Measurements from ENCODE around the gene PCED1B. TPM values are rescaled to one million over a fixed set of nuclear protein-coding genes. Genes with fewer than 3 reads are reported as not detected.
"Not testable (repeated sequence)": the region's sequence is repeated elsewhere in the genome, so short reads cannot be mapped to it uniquely, and the experiment has no call there.

The PCED1B gene
- total RNA-seq, 1 donor from 2014 or later: 3.1 TPM

DNA sequence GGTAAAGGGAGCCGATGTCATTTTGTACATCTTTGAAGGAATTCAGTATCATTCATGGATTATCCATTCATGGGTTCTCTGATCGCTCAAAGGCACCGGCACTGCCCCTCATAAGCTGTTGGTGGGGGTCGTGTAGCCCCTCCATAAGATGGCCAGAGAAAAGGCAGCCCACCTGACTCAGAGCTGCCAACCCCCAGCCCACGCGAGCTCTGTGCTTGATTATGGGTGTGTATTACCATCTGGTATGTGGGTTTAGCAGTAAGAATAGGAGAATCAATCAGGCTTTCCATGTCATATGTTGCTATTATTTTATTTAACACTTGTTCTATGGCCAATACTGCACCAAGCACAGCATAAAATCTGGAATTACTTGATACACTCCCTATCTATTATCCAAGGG is 32.4 kb downstream of the PCED1B start:
- TF ChIP-seq EZH2 (IDR thresholded peaks at IDR 0.05): no peak
- no peak for TF ChIP-seq EZH2phosphoT487 (IDR thresholded peaks at IDR 0.05)
- TF ChIP-seq, protein P1, sequence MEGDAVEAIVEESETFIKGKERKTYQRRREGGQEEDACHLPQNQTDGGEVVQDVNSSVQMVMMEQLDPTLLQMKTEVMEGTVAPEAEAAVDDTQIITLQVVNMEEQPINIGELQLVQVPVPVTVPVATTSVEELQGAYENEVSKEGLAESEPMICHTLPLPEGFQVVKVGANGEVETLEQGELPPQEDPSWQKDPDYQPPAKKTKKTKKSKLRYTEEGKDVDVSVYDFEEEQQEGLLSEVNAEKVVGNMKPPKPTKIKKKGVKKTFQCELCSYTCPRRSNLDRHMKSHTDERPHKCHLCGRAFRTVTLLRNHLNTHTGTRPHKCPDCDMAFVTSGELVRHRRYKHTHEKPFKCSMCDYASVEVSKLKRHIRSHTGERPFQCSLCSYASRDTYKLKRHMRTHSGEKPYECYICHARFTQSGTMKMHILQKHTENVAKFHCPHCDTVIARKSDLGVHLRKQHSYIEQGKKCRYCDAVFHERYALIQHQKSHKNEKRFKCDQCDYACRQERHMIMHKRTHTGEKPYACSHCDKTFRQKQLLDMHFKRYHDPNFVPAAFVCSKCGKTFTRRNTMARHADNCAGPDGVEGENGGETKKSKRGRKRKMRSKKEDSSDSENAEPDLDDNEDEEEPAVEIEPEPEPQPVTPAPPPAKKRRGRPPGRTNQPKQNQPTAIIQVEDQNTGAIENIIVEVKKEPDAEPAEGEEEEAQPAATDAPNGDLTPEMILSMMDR (IDR thresholded peaks at IDR 0.05): no peak

DNA sequence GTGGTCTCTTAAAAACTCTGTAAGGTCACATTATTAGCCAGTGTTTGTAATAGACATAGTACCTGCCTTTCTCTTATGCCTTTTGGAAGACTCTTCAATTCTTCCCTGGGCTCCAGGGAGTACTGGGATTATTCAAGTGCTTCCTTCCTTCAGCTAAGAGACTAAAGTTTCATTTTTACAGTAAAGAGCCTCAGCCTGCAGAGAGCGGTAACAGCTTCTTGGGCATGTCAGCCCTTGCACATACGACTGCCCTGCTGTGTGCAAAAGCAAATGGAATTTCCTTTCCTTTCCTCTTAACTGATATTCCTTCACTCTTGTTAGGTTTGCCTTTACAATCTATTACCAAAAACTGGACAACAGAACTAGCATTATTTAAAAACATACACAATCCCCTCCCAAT is 33.3 kb downstream of the PCED1B start:
- Mint-ChIP-seq H3K36me3 (no peaks in the 10 kb centered on the region), H3K9me3 (no peaks in the 10 kb centered on the region), H3K27me3 (ENCODE audit: insufficient read depth, low read depth) (peaks cover 2% of the 10 kb centered on the region), H3K4me3 (no peak overlapping the region), H3K4me1 (no peaks in the 10 kb centered on the region), H3K27ac (no peak overlapping the region)
- TF ChIP-seq, protein P1 (IDR thresholded peaks at IDR 0.05): no peak
- no peak for TF ChIP-seq EZH2phosphoT487 (IDR thresholded peaks at IDR 0.05)
- no peak for TF ChIP-seq EZH2 (IDR thresholded peaks at IDR 0.05)
- Histone ChIP-seq H3K4me3 (no peak overlapping the region), H3K36me3 (no peaks in the 10 kb centered on the region), H3K4me1 (no peaks in the 10 kb centered on the region), H3K79me2 (ENCODE audit: low read depth) (no peaks in the 10 kb centered on the region), H3K9me3 (ENCODE audit: low read depth) (no peaks in the 10 kb centered on the region), H3K27me3 (no peaks in the 10 kb centered on the region), H3K27ac (no peak overlapping the region), H3F3A (ENCODE audit: low read depth) (no peaks in the 10 kb centered on the region), H4K20me1 (ENCODE audit: low read depth) (no peaks in the 10 kb centered on the region), H3K4me2 (no peak overlapping the region), H3K9ac (no peak overlapping the region), H2AFZ (replicated peaks) (no peak overlapping the region)
- DNase-seq (ENCODE audit: low spot score): no peak

More for the DNA sequence above, 32.4 kb downstream of the PCED1B start:
- Histone ChIP-seq H3K9ac (no peak overlapping the region), H3K4me2 (no peak overlapping the region), H2AFZ (replicated peaks) (no peak overlapping the region), H3K79me2 (ENCODE audit: low read depth) (no peaks in the 10 kb centered on the region), H3K36me3 (no peaks in the 10 kb centered on the region), H3F3A (ENCODE audit: low read depth) (no peaks in the 10 kb centered on the region), H3K27ac (no peak overlapping the region), H3K27me3 (no peaks in the 10 kb centered on the region), H3K4me3 (no peak overlapping the region), H3K9me3 (ENCODE audit: low read depth) (no peaks in the 10 kb centered on the region), H3K4me1 (no peaks in the 10 kb centered on the region), H4K20me1 (ENCODE audit: low read depth) (no peaks in the 10 kb centered on the region)
- no peaks in the 10 kb centered on the region for H3K9me3 Mint-ChIP-seq
- no peak overlapping the region for H3K27ac Mint-ChIP-seq
- H3K27me3 Mint-ChIP-seq (ENCODE audit: insufficient read depth, low read depth): no peaks in the 10 kb centered on the region
- DNase-seq (ENCODE audit: low spot score): no peak
- no peaks in the 10 kb centered on the region for H3K36me3 Mint-ChIP-seq
- no peaks in the 10 kb centered on the region for H3K4me1 Mint-ChIP-seq
- H3K4me3 Mint-ChIP-seq: no peak overlapping the region

DNA sequence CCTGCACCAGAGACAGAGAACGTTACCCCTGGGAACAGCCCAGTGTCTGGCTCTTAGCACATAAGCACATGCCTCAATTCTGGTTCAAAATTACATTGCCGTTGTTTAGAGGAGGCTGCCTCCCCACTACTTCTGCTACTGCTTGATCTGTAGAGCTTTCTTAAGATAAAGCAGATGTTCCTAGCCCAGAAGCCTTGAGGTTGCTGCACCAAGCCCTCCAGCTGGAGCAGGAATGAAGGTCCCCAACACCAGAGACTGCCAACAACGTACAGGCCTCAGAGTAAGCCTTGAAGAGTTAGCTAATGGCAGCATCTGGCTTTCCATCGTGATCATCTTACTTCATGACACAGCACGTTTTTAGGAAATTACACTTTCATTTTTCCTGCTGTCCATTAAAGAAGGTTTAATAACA is 35.1 kb downstream of the PCED1B start:
- Histone ChIP-seq H3K4me1 (no peaks in the 10 kb centered on the region), H3K4me2 (no peak overlapping the region), H4K20me1 (ENCODE audit: low read depth) (no peaks in the 10 kb centered on the region), H3K36me3 (no peaks in the 10 kb centered on the region), H3F3A (ENCODE audit: low read depth) (no peaks in the 10 kb centered on the region), H3K79me2 (ENCODE audit: low read depth) (no peaks in the 10 kb centered on the region), H2AFZ (replicated peaks) (no peak overlapping the region), H3K27ac (no peak overlapping the region), H3K9me3 (ENCODE audit: low read depth) (no peaks in the 10 kb centered on the region), H3K27me3 (no peaks in the 10 kb centered on the region), H3K4me3 (no peak overlapping the region), H3K9ac (no peak overlapping the region)
- no peak overlapping the region for H3K4me3 Mint-ChIP-seq
- no peaks in the 10 kb centered on the region for H3K36me3 Mint-ChIP-seq
- H3K9me3 Mint-ChIP-seq: no peaks in the 10 kb centered on the region
- no peak for DNase-seq (ENCODE audit: low spot score)
- H3K4me1 Mint-ChIP-seq: no peaks in the 10 kb centered on the region
- TF ChIP-seq, protein P1 (IDR thresholded peaks at IDR 0.05): no peak
- no peak overlapping the region for H3K27ac Mint-ChIP-seq
- peaks cover 2% of the 10 kb centered on the region for H3K27me3 Mint-ChIP-seq (ENCODE audit: insufficient read depth, low read depth)

DNA sequence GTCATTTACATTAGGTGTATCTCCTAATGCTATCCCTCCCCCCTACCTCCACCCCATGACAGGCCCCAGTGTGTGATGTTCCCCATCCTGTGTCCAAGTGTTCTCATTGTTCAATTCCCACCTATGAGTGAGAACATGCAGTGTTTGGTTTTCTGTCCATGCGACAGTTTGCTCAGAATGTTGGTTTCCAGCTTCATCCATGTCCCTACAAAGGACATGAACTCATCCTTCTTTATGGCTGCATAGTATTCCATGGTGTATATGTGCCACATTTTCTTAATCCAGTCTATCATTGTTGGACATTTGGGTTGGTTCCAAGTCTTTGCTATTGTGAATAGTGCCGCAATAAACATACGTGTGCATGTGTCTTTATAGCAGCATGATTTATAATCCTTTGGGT is 37.9 kb downstream of the PCED1B start:
- not testable (repeated sequence) for H3K36me3 Mint-ChIP-seq; H3K27me3 Mint-ChIP-seq (ENCODE audit: insufficient read depth, low read depth); H3K27me3 ChIP-seq; H3K4me3 ChIP-seq; H4K20me1 ChIP-seq (ENCODE audit: low read depth); H3K36me3 ChIP-seq; H3K4me1 ChIP-seq; H3K9ac ChIP-seq; H3K4me1 Mint-ChIP-seq; H3K4me3 Mint-ChIP-seq; H3K9me3 ChIP-seq (ENCODE audit: low read depth); H2AFZ ChIP-seq (replicated peaks); H3K27ac Mint-ChIP-seq; H3K9me3 Mint-ChIP-seq; H3K27ac ChIP-seq; DNase-seq (ENCODE audit: low spot score); H3K4me2 ChIP-seq; H3K79me2 ChIP-seq (ENCODE audit: low read depth); H3F3A ChIP-seq (ENCODE audit: low read depth)

Data from neural progenitor cell (in vitro differentiated cells).